Breast epithelium (tissue), 3 donors: ENCODE results near the gene KEAP1.
"Not testable (repeated sequence)": the region's sequence is repeated elsewhere in the genome, so short reads cannot be mapped to it uniquely, and the experiment has no call there.

Experiments
- POLR2A ChIP-seq: fragments of 450-650 bp; IDR thresholded peaks from one replicate; pipeline ENCODE4 v1.6.1; 2016; ENCODE audit warnings: antibody characterized with exemption, mild to moderate bottlenecking, moderate library complexity
- POLR2AphosphoS5 ChIP-seq, 3 donors: sonication (generic); formaldehyde crosslinking; IDR thresholded peaks; one replicate each; pipeline ENCODE4 v1.6.1; 2017; ENCODE audit warnings: antibody characterized with exemption in 3 of 3
- TF ChIP-seq, protein P1 (sequence below), 3 donors: fragments of 450-650 bp; IDR thresholded peaks; one replicate each; pipeline ENCODE4 v1.5.1; 2016 to 2017; ENCODE audit warnings: antibody characterized with exemption in 3 of 3, mild to moderate bottlenecking in 3 of 3, moderate library complexity in 3 of 3

DNA sequence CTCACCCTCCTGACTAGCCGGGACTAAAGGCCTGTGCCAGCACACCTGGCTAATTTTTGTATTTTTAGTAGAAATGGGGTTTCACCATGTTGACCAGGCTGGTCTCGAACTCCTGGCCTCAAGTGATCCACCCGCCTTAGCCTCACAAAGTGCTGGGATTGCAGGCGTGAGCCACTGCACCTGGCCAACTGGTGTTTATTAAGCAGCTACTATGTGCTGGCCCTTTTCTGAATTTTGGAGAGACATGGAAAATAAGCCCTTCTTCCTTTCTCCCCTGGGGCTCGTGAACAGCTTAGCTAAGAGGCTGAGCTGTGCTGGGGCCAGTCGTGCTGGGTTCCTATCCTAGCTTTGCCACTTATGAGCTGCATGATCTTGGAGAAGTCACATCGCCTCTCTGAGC is 44.4 kb downstream of the KEAP1 start:
- TF ChIP-seq, protein P1, sequence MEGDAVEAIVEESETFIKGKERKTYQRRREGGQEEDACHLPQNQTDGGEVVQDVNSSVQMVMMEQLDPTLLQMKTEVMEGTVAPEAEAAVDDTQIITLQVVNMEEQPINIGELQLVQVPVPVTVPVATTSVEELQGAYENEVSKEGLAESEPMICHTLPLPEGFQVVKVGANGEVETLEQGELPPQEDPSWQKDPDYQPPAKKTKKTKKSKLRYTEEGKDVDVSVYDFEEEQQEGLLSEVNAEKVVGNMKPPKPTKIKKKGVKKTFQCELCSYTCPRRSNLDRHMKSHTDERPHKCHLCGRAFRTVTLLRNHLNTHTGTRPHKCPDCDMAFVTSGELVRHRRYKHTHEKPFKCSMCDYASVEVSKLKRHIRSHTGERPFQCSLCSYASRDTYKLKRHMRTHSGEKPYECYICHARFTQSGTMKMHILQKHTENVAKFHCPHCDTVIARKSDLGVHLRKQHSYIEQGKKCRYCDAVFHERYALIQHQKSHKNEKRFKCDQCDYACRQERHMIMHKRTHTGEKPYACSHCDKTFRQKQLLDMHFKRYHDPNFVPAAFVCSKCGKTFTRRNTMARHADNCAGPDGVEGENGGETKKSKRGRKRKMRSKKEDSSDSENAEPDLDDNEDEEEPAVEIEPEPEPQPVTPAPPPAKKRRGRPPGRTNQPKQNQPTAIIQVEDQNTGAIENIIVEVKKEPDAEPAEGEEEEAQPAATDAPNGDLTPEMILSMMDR (IDR thresholded peaks at IDR 0.05), result not testable (repeated sequence)
- TF ChIP-seq POLR2AphosphoS5 (IDR thresholded peaks at IDR 0.05); POLR2A: not testable (repeated sequence)
